NCI-H2107 treated with DMSO at 0.1 percent for 48 hours (cell line): Measurements from ENCODE around the gene DPP3.

Experiments used
- DNase-seq: peaks from one replicate; lab custom pipeline; 2025; ENCODE audit not compliant: unreplicated experiment; lab: John Stamatoyannopoulos, UW

DPP3 gene

DNA sequence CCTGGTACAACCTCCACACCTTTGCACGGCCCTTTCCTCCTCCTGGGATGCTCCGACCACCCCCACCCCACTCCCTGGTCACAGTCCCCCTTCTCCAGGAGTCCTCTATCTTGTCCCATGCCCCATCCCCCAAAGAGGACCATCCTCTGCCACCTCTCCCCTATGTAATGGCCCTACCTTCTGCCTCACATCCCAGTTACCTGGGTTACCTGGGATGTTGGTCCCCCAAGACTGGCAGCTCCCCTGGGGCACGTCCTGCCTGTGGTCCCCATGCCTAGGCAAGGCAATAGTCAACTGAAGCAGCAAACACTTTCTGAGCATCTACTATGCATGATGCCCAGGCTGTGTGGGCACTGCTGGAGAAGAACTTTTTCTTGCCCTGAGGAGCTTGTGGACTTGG, 75.2 kb downstream of the DPP3 start:
- no peak for DNase-seq

- DNase-seq = no peak
Measured at GRCh38 chr11:66556086-66556485, 75.9 kb downstream of the DPP3 start.

GRCh38 chr11:66557733-66558326, 77.6 kb downstream of the DPP3 start:
- peak; percentile 3 for DNase-seq
